Measurements from ENCODE around the gene FANCD2OS. TPM values are rescaled to one million over a fixed set of nuclear protein-coding genes. Genes with fewer than 3 reads are reported as not detected.
"Not testable (repeated sequence)": the region's sequence is repeated elsewhere in the genome, so short reads cannot be mapped to it uniquely, and the experiment has no call there.

FANCD2OS gene
- total RNA-seq, 4 donors from 2014 or later, result not detected

DNA sequence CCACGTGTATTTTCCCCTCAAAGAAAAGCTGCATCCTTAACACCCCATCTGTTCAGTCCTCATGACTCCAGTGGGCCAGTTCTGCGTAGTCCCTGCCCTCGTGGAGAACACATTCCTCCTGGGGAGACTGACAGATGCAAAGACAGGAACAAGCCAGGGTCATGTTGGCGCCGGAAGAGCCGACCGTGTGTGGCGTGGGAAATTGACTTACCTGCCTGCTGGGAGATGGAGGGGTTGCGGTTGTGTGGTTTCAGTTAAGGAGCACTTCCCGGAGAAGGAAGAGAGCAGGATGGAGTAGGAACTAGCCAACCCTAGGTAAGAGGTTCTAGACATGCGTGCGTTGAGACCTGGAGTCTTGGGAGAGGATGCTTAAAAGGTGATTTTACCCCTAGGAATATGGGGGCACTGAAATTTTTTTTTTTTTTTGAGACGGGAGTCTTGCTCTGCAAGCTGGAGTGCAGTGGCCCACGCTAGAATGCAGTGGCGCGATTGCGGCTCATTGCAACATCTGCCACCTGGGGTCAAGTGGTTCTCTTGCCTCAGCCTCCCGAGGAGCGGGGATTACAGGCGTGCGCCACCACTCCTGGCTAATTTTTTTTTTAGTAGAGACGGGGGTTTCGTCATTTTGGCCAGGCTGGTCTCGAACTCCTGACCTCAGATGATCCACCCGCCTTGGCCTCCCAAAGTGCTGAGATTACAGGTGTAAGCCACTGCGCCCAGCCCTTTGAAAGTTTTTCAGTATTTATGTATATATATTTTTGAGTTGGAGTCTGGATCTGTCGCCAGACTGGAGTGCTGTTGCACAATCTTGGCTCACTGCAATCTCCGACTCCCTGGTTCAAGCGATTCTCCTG lies 34.9 kb upstream of the FANCD2OS start:
- H3K36me3 ChIP-seq, result peaks cover 0 to 15% (median 0%) of the 10 kb centered on the region in 4 donors
- no peak for TF ChIP-seq POLR2AphosphoS5 (IDR thresholded peaks at IDR 0.05)
- no peak for TF ChIP-seq EP300 (IDR thresholded peaks at IDR 0.05; ENCODE audit: low read depth)
- TF ChIP-seq, protein P1, sequence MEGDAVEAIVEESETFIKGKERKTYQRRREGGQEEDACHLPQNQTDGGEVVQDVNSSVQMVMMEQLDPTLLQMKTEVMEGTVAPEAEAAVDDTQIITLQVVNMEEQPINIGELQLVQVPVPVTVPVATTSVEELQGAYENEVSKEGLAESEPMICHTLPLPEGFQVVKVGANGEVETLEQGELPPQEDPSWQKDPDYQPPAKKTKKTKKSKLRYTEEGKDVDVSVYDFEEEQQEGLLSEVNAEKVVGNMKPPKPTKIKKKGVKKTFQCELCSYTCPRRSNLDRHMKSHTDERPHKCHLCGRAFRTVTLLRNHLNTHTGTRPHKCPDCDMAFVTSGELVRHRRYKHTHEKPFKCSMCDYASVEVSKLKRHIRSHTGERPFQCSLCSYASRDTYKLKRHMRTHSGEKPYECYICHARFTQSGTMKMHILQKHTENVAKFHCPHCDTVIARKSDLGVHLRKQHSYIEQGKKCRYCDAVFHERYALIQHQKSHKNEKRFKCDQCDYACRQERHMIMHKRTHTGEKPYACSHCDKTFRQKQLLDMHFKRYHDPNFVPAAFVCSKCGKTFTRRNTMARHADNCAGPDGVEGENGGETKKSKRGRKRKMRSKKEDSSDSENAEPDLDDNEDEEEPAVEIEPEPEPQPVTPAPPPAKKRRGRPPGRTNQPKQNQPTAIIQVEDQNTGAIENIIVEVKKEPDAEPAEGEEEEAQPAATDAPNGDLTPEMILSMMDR (IDR thresholded peaks at IDR 0.05), result no peak
- TF ChIP-seq POLR2A (IDR thresholded peaks at IDR 0.05), result no peak
- 69 to 86% methylated on average over 4 to 29 of the region's 29 CpGs for WGBS, 2 donors (ENCODE audit: low coverage in 1 of 2)
- peak overlapping the region; percentile 93 to 98 (median 96) for H3K27ac ChIP-seq
- no peak for DNase-seq
- in situ Hi-C loops (cut with MboI; ENCODE audit: low pct_ligation_motif_present in 1 of 4, low pct_unique_long_range_greater_than_20kb in 1 of 4, low sequenced_read_pairs in 3 of 4) (no loop called here), intact Hi-C loops (cut with DNase I; ENCODE audit: low total_unique reads) (no loop called here)
- peak overlapping the region; percentile 53 to 79 (median 68) for H3K4me3 ChIP-seq
- H3K4me1 ChIP-seq, result peaks cover 16 to 40% (median 26%) of the 10 kb centered on the region in 4 donors
- no peaks in the 10 kb centered on the region for H3K27me3 ChIP-seq
- no peaks in the 10 kb centered on the region for H3K9me3 ChIP-seq

DNA sequence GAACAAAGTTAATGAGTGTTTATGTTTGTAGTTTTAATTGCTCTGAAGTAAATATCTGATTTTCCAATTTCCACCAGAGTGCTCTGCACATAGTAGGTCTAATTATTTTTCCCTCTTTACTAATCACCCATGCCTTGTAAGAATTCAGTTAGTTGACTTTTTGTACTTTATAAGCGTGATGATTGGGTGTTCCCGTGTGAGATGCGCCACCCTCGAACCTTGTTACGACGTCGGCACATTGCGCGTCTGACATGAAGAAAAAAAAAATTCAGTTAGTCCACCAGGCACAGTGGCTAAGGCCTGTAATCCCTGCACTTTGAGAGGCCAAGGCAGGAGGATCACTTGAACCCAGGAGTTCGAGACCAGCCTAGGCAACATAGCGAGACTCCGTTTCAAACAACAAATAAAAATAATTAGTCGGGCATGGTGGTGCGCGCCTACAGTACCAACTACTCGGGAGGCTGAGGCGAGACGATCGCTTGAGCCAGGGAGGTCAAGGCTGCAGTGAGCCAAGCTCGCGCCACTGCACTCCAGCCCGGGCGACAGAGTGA lies 33.0 kb upstream of the FANCD2OS start:
- peak overlapping the region in 2 of 4 donors; percentile 67 to 79 for H3K4me3 ChIP-seq
- intact Hi-C loops (cut with DNase I; ENCODE audit: low total_unique reads) (no loop called here), in situ Hi-C loops (cut with MboI; ENCODE audit: low pct_ligation_motif_present in 1 of 4, low pct_unique_long_range_greater_than_20kb in 1 of 4, low sequenced_read_pairs in 3 of 4) (no loop called here)
- peak overlapping the region; percentile 93 to 98 (median 96) for H3K27ac ChIP-seq
- H3K9me3 ChIP-seq, result no peaks in the 10 kb centered on the region
- H3K27me3 ChIP-seq, result no peaks in the 10 kb centered on the region
- 78 to 85% methylated on average over 10 to 23 of the region's 23 CpGs for WGBS, 2 donors (ENCODE audit: low coverage in 1 of 2)
- H3K4me1 ChIP-seq, result peaks cover 16 to 40% (median 26%) of the 10 kb centered on the region in 4 donors
- TF ChIP-seq POLR2AphosphoS5 (IDR thresholded peaks at IDR 0.05) (no peak), EP300 (IDR thresholded peaks at IDR 0.05; ENCODE audit: low read depth) (no peak)
- peaks cover 0 to 4% (median 0%) of the 10 kb centered on the region in 4 donors for H3K36me3 ChIP-seq
- no peak for DNase-seq

DNA sequence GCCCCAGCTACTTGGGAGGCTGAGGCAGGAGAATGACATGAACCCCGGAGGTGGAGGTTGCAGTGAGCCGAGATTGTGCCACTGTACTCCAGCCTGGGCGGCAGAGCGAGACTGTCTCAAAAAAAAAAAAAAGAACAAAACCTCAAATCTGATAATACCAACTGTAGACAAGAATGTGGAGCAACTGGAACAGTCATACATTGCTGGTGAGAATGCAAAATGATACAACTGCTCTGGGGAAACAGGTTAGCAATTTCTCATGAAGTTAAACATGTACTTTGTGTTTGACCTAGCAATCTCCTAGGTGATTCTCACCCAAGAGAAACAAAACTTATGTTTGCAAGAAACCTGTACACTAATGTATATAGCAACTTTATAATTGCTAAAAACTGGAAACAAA lies 29.1 kb upstream of the FANCD2OS start:
- no peak overlapping the region for H3K4me3 ChIP-seq
- WGBS, 2 donors (ENCODE audit: low coverage in 1 of 2), result 80 to 85% methylated on average over 2 to 4 of the region's 4 CpGs
- intact Hi-C loops (cut with DNase I; ENCODE audit: low total_unique reads), result no loop called here
- H3K4me1 ChIP-seq, result peaks cover 0 to 4% (median under 1%) of the 10 kb centered on the region in 4 donors
- H3K27ac ChIP-seq, result no peak overlapping the region
- H3K9me3 ChIP-seq, result no peaks in the 10 kb centered on the region
- in situ Hi-C loops (cut with MboI; ENCODE audit: low pct_ligation_motif_present in 1 of 4, low pct_unique_long_range_greater_than_20kb in 1 of 4, low sequenced_read_pairs in 3 of 4), result no loop called here
- no peaks in the 10 kb centered on the region for H3K36me3 ChIP-seq
- no peak for DNase-seq
- TF ChIP-seq POLR2AphosphoS5 (IDR thresholded peaks at IDR 0.05), result no peak
- TF ChIP-seq, protein P1 (IDR thresholded peaks at IDR 0.05), result no peak
- TF ChIP-seq POLR2A (IDR thresholded peaks at IDR 0.05), result no peak
- no peak for TF ChIP-seq EP300 (IDR thresholded peaks at IDR 0.05; ENCODE audit: low read depth)
- H3K27me3 ChIP-seq, result no peaks in the 10 kb centered on the region

DNA sequence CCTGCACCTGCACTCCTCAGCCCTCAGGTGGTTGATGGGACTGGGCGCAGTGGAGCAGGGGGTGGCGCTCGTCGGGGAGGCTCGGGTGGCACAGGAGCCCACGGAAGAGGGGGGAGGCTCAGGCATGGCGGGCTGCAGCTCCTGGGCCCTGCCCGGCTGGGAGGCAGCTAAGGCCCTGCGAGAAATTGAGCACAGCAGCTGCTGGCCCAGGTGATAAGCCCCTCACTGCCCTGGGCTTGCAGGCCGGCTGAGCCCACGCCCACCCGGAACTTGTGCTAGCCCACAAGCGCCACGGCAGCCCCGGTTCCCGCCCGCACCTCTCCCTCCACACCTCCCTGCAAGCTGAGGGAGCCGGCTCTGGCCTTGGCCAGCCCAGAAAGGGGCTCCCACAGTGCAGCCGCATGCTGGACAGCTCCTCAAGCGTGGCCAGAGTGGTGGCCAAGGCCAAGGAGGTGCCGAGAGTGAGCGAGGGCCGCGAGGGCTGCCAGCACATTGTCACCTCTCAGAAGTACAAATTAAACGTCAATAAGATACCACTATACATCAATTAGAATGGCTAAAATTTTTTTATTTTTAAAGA lies 28.5 kb upstream of the FANCD2OS start:
- TF ChIP-seq POLR2A (IDR thresholded peaks at IDR 0.05) (no peak), POLR2AphosphoS5 (IDR thresholded peaks at IDR 0.05) (no peak), EP300 (IDR thresholded peaks at IDR 0.05; ENCODE audit: low read depth) (no peak)
- TF ChIP-seq, protein P1 (IDR thresholded peaks at IDR 0.05), result no peak

DNA sequence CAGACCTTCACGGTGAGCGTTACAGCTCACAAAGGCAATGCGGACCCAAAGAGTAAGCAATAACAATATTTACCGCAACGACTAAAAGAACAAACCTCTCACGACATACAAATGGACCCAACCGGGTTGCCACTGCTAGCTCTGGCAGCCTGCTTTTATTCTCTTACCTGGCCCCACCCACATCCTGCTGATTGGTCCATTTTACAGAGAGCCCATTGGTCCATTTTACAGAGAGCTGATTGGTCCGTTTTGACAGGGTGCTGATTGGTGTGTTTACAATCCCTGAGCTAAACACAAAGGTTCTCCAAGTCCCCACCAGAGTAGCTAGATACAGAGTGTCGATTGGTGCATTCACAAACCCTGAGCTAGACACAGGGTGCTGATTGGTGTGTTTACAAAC lies 27.8 kb upstream of the FANCD2OS start:
- 95% methylated on average over 9 of the region's 9 CpGs; no CpG with 5 or more reads in 1 of the 2 donors for WGBS, 2 donors (ENCODE audit: low coverage in 1 of 2)
- intact Hi-C loops (cut with DNase I; ENCODE audit: low total_unique reads); H3K27ac ChIP-seq; H3K36me3 ChIP-seq; H3K4me3 ChIP-seq; in situ Hi-C loops (cut with MboI; ENCODE audit: low pct_ligation_motif_present in 1 of 4, low pct_unique_long_range_greater_than_20kb in 1 of 4, low sequenced_read_pairs in 3 of 4); H3K27me3 ChIP-seq; H3K4me1 ChIP-seq; DNase-seq; H3K9me3 ChIP-seq: not testable (repeated sequence)

More for the DNA sequence above, 28.5 kb upstream of the FANCD2OS start:
- Histone ChIP-seq H3K27ac (no peak overlapping the region), H3K27me3 (no peaks in the 10 kb centered on the region), H3K9me3 (no peaks in the 10 kb centered on the region), H3K36me3 (no peaks in the 10 kb centered on the region), H3K4me1 (peaks cover 0 to 4% (median 0%) of the 10 kb centered on the region in 4 donors), H3K4me3 (no peak overlapping the region)
- WGBS, 2 donors (ENCODE audit: low coverage in 1 of 2), result 97% methylated on average over 7 of the region's 25 CpGs; no CpG with 5 or more reads in 1 of the 2 donors
- in situ Hi-C loops (cut with MboI; ENCODE audit: low pct_ligation_motif_present in 1 of 4, low pct_unique_long_range_greater_than_20kb in 1 of 4, low sequenced_read_pairs in 3 of 4) (no loop called here), intact Hi-C loops (cut with DNase I; ENCODE audit: low total_unique reads) (no loop called here)
- no peak for DNase-seq

All from transverse colon (tissue), 4 donors.